Measurements from ENCODE around the gene PCMT1. TPM values are rescaled to one million over a fixed set of nuclear protein-coding genes. Genes with fewer than 3 reads are reported as not detected.

Gene PCMT1
- total RNA-seq = 91.9 and 98.0 TPM in 2 replicates

DNA sequence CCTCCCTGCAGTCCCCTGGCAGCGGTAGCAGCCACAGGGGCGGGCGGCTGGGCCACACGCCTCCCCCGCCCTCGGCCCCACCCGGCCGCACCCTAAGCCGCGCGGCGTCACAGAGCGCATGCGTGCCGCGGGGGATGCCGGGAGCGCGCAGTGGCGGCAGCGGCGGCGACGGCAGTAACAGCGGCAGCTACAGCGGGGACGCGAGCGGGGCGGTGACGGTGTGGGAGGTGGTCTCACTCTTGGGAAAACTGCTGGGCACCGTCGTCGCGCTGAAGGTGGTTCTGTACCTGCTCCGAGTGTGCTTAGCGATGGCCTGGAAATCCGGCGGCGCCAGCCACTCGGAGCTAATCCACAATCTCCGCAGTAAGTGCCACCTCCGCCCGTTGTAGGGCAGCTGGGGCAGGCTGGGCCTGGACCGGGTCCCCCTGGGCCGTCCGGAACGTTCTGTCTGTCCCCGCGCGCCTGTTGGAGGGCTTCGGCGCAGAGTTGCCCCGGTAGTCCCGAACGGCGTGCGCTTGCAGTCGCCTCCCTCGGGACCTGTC lies at the start of gene PCMT1:
Gene PCMT1, plus strand, starts transcription at position 148 of the 542 bp plus-strand sequence. Its CDS starts 161 bp downstream, at position 309.

DNA sequence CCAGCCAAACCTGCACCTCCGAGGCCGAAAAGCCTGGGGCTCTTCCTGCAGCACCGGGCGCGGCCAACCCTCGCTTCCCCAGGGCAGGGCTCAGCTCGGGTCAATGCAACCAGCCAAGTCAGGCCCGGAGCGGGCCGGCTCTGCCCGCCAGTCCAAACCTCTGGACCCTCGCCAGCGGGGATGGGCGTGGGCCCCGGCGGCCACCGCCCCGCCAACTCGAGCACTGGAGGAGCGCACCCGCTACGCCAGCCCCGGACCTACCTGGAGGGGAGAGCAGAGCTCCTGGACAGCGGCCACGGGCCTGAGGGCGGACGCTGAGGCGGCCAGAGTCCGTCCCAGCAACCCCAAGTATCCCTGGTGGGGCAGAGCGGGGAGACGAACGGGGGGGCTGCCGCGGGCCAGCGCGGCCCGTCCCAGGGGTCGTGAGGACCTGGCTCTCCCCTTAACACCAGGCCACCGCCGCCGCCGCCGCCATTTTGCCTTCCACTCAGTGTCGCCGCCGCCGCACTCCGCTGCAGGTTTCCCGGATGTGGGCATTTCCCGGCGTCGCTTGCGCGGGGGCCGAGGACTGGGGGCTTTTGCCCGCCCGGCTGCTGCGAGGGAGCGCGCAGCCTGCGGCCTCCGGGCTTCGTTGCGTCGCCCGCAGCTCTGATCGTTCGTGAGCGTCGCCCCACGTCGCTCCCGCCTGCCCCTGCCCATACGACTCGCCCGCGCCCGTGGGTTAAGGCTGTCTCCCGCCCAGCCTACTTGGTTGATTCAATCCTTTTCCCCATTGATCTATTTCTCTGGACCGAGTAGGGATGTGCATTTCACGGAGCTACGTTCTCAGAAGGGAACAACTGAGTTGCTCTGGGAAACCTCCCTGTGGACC lies 31.7 kb upstream of the PCMT1 start, which contains the start of gene LATS1:
Gene LATS1, minus strand, starts transcription at position 514 of the 871 bp plus-strand sequence. CDS start 15,975 bp downstream, outside the sequence.

GRCh38 chr6:149746147-149746946 lies 3.2 kb upstream of the PCMT1 start, which contains the start of gene NUP43:
Gene NUP43, minus strand, starts transcription at chr6:149746529. Its CDS starts 34 bp downstream, at chr6:149746495.

Other genes starting within 250 kb of the PCMT1 start
- gene PPIL4, start 203.7 kb upstream of the PCMT1 start, total RNA-seq = 23.9 and 31.2 TPM in 2 replicates
- gene GINM1, start 183.4 kb upstream of the PCMT1 start, total RNA-seq = 78.5 and 79.9 TPM in 2 replicates
- gene KATNA1, start 101.0 kb upstream of the PCMT1 start, total RNA-seq = 10.7 and 27.5 TPM in 2 replicates
- 12.5 and 17.7 TPM in 2 replicates for gene LATS1, start 31.6 kb upstream of the PCMT1 start, total RNA-seq
- gene NUP43, start 3.2 kb upstream of the PCMT1 start, total RNA-seq = 24.4 and 27.1 TPM in 2 replicates
- 26.2 and 44.3 TPM in 2 replicates for gene LRP11, start 114.6 kb downstream of the PCMT1 start, total RNA-seq
- gene RAET1E, start 148.4 kb downstream of the PCMT1 start, total RNA-seq = 0.06 TPM in 1 of 2 replicates, not detected in the other
- gene RAET1G, start 173.4 kb downstream of the PCMT1 start, total RNA-seq = 1.9 and 2.8 TPM in 2 replicates
- 0.62 and 1.8 TPM in 2 replicates for gene ULBP2, start 192.3 kb downstream of the PCMT1 start, total RNA-seq
- gene ULBP1, start 214.2 kb downstream of the PCMT1 start, total RNA-seq = 0.06 and 0.10 TPM in 2 replicates